Cerebellar cortex (tissue), 1 donor: ENCODE data around the gene PEA15.
A peak's percentile ranks its signal among the peaks of the same experiment; 100 is the strongest.

ENCODE experiments used
- DNase-seq: peaks from one replicate; pipeline ENCODE4 v3.0.0-alpha.2; 2015; ENCODE audit warnings: low spot score

The PEA15 gene

DNA sequence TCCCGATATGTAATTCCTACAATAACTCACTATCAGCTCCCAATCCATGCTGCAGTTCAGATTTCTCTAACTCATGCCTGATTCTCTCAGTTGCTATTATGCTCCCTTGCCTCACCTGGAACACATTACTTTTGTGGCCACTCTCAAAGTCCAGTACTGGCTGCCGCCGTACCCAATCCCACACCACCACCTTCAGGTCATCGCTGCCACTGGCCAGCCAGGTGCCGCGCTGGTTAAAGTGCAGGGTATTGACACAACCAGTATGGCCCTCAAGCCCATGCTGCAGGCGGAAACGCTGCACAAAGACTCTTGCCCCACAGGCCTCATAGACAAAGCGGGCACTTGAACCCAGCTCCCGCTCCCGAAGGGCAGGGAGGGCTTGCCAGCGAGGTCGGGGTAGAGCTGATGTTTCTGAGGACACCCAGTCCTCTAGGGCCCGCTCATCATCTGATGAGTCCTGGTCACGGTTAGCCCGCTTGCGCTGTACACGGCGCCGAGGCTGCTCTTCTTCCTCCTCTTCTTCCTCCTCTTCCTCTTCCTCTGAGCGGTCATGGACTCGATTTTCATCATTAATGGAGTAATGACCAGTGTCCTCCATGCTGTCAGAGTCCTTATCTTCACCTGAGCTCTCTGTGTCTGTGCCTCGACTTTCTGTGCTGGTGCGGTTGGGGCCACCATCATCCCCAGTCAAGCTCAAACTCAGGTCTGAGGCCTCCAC lies 34.6 kb downstream of the PEA15 start:
- no peak for DNase-seq

DNA sequence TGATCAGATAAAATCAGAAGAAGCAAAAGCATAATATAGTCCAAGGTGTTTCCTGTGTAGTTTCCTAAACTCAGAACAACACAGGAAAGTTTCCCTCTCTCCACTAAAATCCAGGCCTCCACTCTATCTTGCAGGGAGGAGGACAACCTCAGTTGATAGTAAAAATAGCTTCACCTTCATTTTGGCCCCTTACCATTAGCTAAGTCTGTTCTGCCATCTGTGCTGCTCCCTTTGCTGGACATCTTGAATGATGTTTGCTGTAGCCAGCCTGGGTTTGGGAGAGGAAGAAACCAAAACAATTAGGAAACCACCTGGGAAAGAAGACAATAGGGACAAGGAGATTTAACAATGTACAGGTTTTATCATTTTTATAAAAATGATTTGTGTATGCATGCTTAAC lies 38.6 kb downstream of the PEA15 start:
- peak; percentile 96 for DNase-seq

DNA sequence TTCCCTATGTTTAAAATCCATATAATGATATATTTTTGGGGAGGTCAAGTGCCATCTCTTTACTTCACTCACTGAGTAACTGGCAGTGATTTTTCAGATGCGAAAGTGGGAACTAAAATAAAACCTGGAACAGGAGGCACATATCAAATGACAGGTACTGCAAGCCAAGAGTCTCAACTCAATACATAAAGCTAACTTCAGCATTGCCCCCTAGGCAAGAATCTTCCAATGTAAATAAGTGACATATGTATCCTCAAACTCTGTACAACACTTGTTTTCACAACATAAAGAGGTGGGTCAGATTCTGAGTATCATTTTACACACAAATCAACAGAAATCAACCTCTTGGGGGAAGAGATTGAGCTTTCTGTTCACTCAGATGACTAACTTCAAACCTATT lies 39.0 kb downstream of the PEA15 start:
- peak; percentile 75 for DNase-seq

DNA sequence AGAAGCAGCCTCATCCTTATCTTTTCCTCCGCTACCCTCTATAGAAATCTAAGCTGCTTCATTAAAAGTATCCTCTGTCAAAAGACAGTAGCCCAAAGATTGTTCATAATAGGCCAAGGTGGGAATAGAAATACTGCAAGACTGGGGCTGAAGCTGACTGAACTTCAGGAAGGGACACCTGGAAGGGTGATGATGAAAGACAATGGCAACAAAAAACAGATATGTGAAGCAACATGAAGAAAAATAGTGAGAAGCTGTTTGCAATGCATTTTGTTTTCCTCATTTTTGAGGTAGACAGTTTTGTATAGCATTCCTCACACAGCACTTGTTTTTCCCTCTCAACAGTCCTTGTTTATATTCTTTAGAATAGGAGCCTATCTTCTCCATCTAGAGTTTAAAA lies 40.2 kb downstream of the PEA15 start:
- no peak for DNase-seq

DNA sequence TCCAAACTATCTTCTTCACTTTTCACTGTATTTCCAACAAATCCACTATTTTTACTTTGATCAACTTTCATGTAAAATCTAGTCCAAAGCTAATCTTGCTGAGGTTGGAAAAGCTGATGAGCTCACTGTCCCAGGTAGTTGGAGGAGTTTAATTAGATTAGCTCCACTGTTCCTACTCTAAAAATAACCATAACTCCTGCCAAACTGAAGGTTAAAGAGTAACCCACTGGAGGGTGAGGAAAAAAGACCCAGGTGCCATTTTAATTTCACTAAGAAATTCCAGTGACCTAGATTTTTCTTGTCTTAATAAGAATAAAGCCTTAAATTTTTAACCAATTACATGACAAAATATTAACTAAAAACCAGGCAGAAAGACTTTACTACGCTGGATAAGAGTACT lies 41.9 kb downstream of the PEA15 start:
- peak; percentile 41 for DNase-seq

DNA sequence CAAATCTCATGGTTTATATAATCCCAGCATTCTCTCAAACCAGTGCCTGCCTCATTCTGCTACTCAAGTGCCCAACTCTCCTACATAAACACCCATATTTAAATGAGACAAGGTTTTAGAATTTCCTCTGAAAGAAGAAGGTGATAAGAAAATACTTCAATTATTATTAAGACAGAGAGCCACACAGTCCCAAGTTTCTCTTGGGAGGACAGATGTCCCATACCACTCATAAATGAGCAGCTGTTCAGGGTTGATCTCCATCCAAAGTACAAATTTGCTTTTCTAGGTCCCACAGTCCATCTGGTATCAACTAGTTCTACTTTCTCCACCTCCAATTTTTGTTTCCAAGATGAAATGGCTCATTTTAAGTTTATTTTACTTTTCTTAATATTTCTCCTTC lies 45.8 kb downstream of the PEA15 start:
- DNase-seq = peak; percentile 60

DNA sequence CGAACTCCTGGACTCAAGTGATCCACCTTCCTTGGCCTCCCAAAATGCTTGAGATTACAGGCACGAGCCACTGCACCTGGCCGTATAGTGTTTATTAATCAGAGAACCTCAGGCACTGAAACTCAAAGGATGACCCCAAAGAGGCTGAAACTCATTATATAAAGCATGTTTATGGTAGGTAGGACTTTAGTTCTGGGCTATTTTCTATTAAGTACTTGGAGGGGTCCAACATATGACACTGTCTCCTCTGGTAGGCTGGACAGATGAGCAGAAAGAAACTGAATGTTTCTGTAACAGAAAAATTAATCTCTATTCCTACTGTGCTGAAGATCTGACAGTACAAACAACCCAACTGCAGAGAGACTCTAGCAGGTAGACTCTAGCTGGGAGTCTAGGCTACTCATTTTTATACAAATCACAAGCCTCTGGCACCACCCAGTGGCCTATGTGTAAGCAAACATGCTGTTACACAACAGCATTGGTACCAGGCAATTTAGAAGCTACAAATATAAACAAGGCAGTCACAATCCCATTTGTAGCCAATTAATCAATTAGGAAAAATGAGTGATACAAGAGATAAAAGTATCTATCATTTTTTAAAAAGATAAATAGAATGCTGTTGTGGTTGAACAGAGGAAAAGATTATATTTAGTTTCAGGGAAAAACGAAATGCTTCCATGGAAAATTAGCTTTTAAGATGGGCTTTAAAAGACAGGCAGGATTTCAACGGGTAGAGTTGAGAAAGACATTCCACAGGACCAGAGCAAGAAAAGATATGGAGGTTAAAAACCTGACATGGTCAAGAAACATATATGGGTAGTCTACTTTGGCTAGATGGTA lies 46.7 kb downstream of the PEA15 start:
- peak; percentile 97 for DNase-seq

DNA sequence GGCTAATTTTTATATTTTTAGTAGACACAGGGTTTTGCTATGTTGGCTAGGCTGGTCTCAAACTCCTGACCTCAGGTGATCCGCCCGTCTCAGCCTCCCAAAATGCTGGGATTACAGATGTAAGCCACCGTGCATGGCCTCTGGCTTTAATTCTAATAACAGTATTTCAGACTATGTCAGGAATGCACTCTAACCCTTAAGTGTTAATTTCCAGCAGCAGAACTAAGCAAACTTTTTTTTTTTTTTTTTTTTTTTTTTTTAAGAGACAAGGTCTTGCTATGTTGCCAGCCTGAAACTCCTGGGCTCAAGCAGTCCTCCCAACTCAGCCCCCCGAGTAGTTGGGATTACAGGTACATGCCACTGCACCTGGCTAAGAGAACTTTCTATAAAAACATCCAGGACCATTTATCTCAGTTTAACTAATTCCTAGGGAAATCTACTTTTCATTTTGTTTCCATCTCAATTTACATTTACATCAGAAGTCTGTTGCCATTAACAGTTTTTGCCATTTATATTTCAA lies 50.7 kb downstream of the PEA15 start:
- no peak for DNase-seq

DNA sequence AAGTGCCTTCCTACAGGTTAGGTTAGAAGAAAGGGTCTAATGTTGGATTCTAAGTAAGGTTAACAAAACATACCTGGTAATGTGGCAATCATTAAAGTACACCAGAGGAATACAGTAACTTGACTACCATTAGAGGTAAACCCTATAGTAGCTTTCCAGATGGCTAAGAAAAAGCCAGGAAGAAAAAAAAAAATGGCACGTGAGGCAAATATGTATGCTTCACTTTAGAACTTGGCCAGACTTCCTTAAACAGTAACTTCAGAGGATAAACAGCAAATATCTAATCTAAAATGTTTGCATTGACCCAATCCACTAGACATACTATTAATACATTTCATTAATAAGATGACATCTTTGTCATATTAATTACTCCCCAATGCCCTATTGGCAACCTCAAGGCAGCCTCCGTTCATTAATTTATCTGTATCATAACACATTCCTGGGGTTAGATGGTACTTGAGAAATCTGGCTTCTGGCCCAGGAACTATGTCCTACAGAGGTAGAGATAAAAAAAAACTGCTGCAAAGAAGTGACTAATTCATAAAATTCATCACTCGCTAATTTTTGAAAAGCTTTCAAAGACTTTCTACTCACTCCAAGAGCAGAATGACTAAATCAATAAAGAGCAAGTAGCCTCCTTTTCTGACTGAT lies 51.3 kb downstream of the PEA15 start:
- DNase-seq = no peak

DNA sequence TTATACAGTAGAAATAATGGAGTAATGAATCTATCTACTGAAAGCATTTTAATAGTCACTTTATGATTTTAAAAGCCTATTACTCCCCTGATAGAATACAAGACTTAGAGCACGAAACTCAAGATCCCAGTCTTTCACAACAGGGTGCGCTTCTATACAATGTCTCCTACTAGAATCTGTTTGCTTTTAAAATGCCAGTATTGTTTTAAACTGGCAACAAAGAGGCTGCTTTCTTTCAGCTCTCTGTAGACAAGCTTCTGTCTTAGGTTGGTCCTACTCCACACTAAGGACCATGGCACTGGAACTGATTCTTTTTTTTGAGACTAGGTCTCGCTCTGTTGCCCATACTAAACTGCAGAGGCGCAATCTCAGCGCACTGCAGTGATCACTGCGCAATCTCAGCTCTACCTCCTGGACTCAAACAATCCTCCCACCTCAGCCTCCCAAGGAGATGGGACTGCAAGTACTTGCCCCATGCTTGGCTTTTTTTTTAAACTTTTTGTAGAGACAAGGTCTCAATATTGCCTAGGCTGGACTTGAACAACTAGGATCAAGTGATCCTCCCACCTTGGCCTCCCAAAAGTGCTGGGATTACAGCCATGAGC lies 52.3 kb downstream of the PEA15 start:
- no peak for DNase-seq

DNA sequence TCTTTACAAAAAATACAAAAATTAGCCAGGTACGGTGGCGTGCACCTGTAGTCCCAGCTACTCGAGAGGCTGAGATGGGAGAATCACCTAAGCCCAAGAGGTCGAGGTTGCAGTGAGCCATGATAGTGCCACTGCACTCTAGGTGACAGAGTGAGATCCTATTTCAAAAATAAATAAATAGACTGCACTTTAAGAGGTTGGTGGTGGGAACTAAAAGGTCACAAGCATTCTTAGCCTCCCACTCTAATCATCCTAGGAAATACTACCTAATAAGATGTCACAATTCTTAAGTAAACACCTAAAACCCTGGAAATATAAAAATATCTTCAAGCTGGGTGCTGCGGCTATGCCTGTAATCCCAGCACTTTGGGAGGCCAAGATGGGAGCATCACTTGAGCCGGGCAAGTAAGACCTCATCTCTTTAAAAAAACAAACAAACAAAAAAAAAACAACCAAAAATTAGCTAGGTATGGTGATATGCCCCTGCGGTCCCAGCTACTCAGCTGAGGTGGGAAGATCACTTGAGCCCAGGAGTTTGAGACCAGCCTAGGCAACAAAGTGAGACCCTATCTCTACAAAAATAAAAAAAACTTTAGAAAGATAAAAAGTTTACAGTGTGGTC lies 53.1 kb downstream of the PEA15 start:
- no peak for DNase-seq

DNA sequence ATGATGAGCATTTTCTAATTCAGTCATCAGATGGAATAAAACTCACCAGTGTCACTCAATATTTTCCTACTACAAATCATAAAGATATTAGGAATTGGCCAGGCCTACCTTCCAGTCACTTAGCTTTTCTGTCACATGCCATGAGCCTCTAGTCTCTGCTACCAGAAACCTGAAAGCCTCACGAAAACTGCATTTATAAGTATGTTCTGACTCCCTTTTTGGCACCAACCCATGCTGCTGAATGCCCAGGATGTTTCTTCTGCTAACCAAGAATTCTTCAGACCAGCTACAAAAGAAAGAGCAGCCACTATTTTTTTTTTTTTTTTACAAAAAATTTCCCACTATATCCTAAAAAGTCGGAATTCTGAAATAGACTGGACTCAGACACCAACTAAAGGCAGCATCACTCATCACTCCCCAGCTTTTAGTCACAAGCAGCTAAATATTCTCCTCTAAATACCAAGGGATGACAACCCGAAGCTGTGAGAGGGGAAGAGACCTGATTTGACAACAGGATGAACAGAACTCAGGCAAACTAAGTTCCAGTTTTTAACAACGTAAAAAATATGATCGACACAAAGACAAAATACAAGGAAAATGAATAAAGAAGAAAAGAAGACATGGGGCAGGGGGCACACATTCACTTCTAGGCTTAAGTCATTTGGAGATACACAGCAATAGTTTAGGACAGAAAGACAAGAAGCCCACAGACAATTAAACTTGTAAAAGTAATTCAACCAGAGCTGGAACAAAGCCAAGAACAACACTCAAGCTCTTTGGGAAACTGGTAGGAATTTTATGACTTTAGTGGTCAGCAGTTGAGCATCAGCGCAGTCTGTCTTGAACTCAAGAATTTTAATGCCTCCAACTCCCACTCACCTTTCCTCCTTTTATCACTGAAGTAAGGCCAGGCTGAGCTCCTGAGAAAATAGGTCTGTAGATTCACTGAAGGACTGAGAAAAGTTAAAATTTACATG lies 55.5 kb downstream of the PEA15 start:
- DNase-seq = no peak

DNA sequence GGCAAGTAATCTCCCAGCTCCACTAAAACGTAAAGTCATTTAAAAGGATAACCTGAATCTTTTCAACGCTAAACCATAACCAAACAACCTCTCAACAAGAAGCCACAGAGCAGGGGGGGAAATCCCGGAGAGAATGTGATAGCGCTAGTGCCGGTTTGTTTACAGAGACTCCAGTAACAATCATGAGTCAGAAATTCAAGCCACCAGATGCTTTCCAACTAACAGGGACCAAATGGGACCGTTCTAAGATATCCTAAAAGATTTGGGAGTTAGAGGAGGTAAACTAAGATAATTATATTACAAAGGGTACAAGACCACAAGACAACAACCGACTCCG lies 56.3 kb downstream of the PEA15 start:
- peak; percentile 57 for DNase-seq

DNA sequence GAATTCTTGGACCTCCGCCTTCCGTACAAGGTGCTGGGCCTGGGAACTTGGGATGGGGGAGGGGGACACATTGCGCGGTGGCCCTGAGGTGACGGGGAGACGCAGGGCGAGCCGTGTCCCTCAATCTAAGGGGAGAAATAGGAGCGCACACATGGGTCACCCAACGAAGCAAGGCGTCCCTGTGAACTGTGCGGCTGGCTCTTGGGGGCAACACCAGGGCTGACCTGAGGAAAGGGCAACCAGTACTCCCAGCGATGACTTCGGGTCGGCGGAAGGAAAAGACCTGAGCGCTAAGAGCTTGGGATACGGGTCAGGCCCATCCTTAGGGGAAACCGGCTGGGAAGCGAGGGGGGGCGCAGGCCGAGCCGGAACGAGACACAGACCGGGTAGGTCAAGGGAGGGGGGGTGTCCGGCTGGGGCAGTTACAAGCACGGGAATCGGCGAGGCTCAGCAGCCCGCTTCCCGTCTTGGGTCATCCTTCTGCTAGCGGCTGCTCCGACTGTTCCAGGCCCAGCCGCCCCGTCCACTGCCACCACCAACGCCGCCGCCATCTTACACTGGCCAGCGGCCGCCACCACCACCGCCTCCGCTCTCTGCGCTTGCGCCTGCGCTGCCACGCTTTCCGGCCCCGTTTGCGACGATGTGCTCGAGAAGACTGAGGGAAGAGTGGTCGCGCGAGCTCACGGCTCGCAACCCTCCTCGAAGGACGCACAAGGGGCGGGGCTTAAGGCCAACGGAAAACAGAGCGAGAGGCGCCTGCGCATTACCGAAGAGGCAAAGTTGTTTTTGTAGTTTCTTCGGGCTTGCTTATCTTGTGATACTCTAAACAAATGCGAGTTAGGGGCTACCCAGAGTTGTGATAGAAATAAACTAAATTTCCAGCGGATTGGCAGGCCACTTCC lies 57.0 kb downstream of the PEA15 start, which contains the start of gene DCAF8:
Gene DCAF8, minus strand, starts transcription at position 657 of the 902 bp plus-strand sequence. CDS start 18,541 bp downstream, outside the sequence.
- peak; percentile 97 for DNase-seq

DNA sequence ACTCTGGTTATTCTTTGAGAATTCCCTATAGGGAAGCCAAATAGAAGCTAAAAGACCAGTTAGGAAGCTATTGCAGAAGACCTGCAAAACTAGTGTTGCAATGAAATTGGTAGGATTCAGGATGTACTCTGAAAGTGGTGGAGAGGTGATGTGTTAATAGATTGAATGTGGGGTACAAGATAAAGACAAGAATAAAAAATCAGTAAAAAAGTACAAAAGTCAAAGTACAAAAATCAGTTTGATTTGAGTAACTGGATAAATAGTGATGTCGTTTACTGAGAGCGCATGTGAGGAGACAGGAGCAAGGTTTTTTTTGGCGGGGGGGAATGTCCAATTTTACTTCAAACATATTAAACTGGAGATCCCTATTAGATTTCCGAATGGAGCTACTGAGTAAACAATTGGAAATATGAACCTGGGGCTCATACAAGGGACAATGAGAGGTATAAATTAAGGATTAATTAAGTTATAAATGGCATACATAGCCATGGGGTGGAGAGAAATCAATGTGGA lies 59.7 kb downstream of the PEA15 start:
- no peak for DNase-seq
